ENCODE data around the gene WIPI1. TPM values are rescaled to one million over a fixed set of nuclear protein-coding genes. Genes with fewer than 3 reads are reported as not detected.

Gene WIPI1
- total and polyA plus RNA-seq, 2 of the 13 experiments (the other 11 are each of a cell fraction or from before 2014, with no cell fraction given), result 29.4 to 141 TPM

DNA sequence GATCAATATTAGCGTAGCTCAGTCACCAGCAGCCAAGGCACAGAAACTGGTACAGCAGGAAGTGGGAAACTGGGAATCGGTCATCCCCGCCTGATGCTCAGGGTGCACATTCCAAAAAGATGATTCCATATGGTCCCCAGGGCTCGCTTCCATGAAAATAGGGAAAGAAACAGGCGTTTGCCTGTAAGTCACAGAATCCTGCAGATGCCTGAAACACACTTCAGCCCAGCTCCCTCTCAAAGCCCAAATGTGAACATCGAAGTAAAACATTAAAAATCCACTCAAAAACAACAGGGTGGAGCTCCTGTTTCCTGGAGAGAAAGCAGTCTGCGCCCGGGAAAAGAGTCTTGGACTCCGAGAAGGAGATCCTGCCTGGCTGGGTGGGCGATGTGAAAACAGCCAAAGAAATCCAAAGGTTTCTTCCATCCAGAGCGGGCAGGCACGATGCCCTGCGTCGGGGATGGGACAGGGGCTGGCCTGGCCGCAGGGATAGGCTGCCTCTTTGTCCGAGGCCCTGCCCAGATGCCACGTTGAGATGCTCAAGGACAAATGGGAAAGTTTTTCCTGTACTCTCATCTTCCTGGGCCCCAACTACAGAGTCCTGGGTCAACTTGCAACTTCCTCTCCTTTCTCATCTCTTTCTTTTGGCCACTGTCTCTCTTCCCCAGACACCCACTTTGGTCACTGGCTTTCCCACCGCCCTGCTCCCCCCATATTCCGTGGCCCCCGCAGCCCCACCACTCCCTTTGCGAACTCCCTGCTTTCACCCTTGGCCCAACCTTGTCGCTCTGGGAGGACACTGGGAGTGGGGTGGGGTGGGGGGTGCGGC is 743 bp downstream of the WIPI1 start (continued):
- TF ChIP-seq MYPOP (CRISPR knock-in tag; IDR thresholded peaks at IDR 0.05) (no peak; the same call in 1 of the 2 replicates), ZNF878 (CRISPR knock-in tag; IDR thresholded peaks at IDR 0.05) (peak; percentile 69; the same call in 1 of the 2 replicates), DNMT3B (CRISPR knock-in tag; conservative IDR thresholded peaks at IDR 0.05) (no peak; the same call in 1 of the 2 replicates), ZFY (CRISPR knock-in tag; IDR thresholded peaks at IDR 0.05) (peak; percentile 72), ZMYM2 (CRISPR knock-in tag; IDR thresholded peaks at IDR 0.05) (peak; percentile 19; the same call in 1 of the 2 replicates), ZFP41 (CRISPR knock-in tag; IDR thresholded peaks at IDR 0.05; ENCODE audit: borderline replicate concordance) (no peak), POLR2A (IDR thresholded peaks at IDR 0.05; ENCODE audit: insufficient read depth in 1 of 2, low read depth in 2 of 2, low read length in 2 of 2) (peak; percentile 49 to 61; a peak in 3 of 4 replicates), SP140L (CRISPR knock-in tag; IDR thresholded peaks at IDR 0.05; ENCODE audit: borderline replicate concordance) (no peak), FOXJ3 (CRISPR knock-in tag; IDR thresholded peaks at IDR 0.05; ENCODE audit: borderline replicate concordance) (peak; percentile 51; the same call in 1 of the 2 replicates), ZFP62 (CRISPR knock-in tag; IDR thresholded peaks at IDR 0.05) (no peak), RAD21 (CRISPR knock-in tag; IDR thresholded peaks at IDR 0.05) (no peak), ZNF841 (CRISPR knock-in tag; IDR thresholded peaks at IDR 0.05; ENCODE audit: borderline replicate concordance) (no peak), U2AF2 (IDR thresholded peaks at IDR 0.05; ENCODE audit: low read depth, low read length) (no peak), ARID5B (CRISPR knock-in tag; IDR thresholded peaks at IDR 0.05) (peak; percentile 34; the same call in 1 of the 2 replicates), HNF4A (CRISPR knock-in tag; IDR thresholded peaks at IDR 0.05) (no peak; the same call in none of the 2 replicates), ATM (IDR thresholded peaks at IDR 0.05; ENCODE audit: borderline replicate concordance) (no peak), TMF1 (CRISPR knock-in tag; IDR thresholded peaks at IDR 0.05; ENCODE audit: low read depth) (no peak), ZNF430 (CRISPR knock-in tag; IDR thresholded peaks at IDR 0.05) (no peak), ZNF546 (CRISPR knock-in tag; conservative IDR thresholded peaks at IDR 0.05) (0 out of 2 replicates have a peak, but pooled peaks have one; percentile 5), GABPB1 (CRISPR knock-in tag; IDR thresholded peaks at IDR 0.05) (peak; percentile 56), RBAK (CRISPR knock-in tag; IDR thresholded peaks at IDR 0.05) (no peak)
- TF ChIP-seq, protein P1, sequence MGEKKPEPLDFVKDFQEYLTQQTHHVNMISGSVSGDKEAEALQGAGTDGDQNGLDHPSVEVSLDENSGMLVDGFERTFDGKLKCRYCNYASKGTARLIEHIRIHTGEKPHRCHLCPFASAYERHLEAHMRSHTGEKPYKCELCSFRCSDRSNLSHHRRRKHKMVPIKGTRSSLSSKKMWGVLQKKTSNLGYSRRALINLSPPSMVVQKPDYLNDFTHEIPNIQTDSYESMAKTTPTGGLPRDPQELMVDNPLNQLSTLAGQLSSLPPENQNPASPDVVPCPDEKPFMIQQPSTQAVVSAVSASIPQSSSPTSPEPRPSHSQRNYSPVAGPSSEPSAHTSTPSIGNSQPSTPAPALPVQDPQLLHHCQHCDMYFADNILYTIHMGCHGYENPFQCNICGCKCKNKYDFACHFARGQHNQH (CRISPR knock-in tag; IDR thresholded peaks at IDR 0.05), result no peak
- TF ChIP-seq, protein P2, sequence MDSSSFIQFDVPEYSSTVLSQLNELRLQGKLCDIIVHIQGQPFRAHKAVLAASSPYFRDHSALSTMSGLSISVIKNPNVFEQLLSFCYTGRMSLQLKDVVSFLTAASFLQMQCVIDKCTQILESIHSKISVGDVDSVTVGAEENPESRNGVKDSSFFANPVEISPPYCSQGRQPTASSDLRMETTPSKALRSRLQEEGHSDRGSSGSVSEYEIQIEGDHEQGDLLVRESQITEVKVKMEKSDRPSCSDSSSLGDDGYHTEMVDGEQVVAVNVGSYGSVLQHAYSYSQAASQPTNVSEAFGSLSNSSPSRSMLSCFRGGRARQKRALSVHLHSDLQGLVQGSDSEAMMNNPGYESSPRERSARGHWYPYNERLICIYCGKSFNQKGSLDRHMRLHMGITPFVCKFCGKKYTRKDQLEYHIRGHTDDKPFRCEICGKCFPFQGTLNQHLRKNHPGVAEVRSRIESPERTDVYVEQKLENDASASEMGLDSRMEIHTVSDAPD (CRISPR knock-in tag; IDR thresholded peaks at IDR 0.05), result no peak

Measured in HepG2 (cell line).